ENCODE measurements around the gene EOLA1. TPM values are rescaled to one million over a fixed set of nuclear protein-coding genes. Genes with fewer than 3 reads are reported as not detected.
"Not testable (repeated sequence)": the region's sequence is repeated elsewhere in the genome, so short reads cannot be mapped to it uniquely, and the experiment has no call there.

The EOLA1 gene
- total and polyA plus RNA-seq, 3 donors from 2014 or later, result 10.6 to 13.4 (median 12.0) TPM

DNA sequence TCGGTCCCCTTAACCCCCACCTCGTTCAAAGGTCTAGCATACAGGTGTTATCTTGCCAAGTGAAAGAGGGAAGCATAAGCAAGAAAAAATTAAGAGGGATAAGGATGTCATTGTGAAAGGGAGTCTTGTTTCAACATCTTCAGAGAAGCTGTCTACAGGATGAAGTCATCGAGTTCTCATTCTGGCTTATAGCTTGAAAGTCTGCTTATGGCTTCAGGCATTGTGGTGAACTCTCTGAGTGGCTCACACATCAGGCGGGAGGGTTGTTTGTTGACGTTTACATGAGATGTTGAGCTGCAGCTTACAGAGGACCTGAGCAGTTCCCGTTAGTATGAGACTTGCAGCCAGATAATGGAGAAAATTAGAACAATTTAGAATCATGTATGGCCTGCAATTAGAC, 29.9 kb downstream of the EOLA1 start:
- 71 to 81% methylated on average over 6 of the region's 6 CpGs for WGBS, 2 donors
- Histone ChIP-seq H3K27ac (no peak overlapping the region), H3K27me3 (no peaks in the 10 kb centered on the region), H3K4me3 (no peak overlapping the region), H3K36me3 (ENCODE audit: low read depth, missing control alignments) (no peaks in the 10 kb centered on the region), H3K9me3 (no peaks in the 10 kb centered on the region), H3K4me1 (no peaks in the 10 kb centered on the region)
- no peak for DNase-seq
- TF ChIP-seq, protein P1, sequence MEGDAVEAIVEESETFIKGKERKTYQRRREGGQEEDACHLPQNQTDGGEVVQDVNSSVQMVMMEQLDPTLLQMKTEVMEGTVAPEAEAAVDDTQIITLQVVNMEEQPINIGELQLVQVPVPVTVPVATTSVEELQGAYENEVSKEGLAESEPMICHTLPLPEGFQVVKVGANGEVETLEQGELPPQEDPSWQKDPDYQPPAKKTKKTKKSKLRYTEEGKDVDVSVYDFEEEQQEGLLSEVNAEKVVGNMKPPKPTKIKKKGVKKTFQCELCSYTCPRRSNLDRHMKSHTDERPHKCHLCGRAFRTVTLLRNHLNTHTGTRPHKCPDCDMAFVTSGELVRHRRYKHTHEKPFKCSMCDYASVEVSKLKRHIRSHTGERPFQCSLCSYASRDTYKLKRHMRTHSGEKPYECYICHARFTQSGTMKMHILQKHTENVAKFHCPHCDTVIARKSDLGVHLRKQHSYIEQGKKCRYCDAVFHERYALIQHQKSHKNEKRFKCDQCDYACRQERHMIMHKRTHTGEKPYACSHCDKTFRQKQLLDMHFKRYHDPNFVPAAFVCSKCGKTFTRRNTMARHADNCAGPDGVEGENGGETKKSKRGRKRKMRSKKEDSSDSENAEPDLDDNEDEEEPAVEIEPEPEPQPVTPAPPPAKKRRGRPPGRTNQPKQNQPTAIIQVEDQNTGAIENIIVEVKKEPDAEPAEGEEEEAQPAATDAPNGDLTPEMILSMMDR (IDR thresholded peaks at IDR 0.05), result no peak
- TF ChIP-seq POLR2A (IDR thresholded peaks at IDR 0.05), result no peak
- intact Hi-C loops (cut with DNase I; ENCODE audit: low total_unique reads), result no loop called here

DNA sequence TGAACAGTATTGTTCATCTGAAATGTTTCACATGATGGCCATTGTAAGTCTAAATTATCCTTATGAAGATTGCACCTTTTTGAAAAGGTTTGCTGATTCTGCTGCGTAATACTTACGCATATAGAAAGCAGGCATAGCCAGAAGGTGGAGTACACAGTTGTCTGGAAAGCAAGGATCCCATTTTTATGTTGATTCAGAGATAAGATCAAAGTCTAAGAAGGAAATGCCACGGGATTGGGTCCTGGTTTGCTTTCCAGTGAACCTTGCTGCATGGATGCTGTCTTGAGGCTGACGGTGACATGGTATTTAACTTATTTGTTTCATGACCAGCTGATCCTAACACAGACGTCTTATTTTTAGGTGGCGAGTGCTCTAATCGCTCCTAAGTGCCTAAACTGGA, 31.0 kb downstream of the EOLA1 start:
- TF ChIP-seq, protein P1 (IDR thresholded peaks at IDR 0.05), result no peak
- TF ChIP-seq POLR2A (IDR thresholded peaks at IDR 0.05), result no peak
- 87 to 91% methylated on average over 7 of the region's 7 CpGs for WGBS, 2 donors
- Histone ChIP-seq H3K27ac (no peak overlapping the region), H3K9me3 (no peaks in the 10 kb centered on the region), H3K4me1 (no peaks in the 10 kb centered on the region), H3K27me3 (no peaks in the 10 kb centered on the region), H3K36me3 (ENCODE audit: low read depth, missing control alignments) (no peaks in the 10 kb centered on the region), H3K4me3 (no peak overlapping the region)
- intact Hi-C loops (cut with DNase I; ENCODE audit: low total_unique reads), result no loop called here
- no peak for DNase-seq

DNA sequence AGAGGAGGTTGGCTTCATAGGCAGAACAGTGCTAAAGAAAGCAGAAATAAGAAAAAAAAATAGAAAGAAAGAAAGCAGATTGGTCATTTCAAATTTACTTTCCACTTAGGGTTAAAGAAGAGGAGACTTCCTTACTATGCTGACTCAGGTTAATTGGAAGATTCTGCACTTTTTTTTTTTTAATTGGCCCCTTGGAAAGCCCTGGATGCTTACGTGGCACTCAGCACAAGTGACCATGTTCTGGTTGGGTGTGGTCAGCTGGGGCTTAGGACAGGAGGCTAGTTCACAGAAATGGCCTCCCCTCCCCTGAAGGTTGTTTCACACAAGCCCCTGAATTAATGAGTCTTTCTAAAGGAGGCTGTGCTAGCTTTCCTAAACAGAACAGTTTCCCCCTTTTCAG, 31.9 kb downstream of the EOLA1 start:
- no peaks in the 10 kb centered on the region for H3K36me3 ChIP-seq (ENCODE audit: low read depth, missing control alignments)
- no peak for DNase-seq
- H3K9me3 ChIP-seq, result no peaks in the 10 kb centered on the region
- H3K27ac ChIP-seq, result no peak overlapping the region
- H3K27me3 ChIP-seq, result no peaks in the 10 kb centered on the region
- WGBS, 2 donors, result 33 to 56% methylated on average over 1 of the region's 1 CpG
- no peaks in the 10 kb centered on the region for H3K4me1 ChIP-seq
- TF ChIP-seq, protein P1 (IDR thresholded peaks at IDR 0.05), result no peak
- no peak for TF ChIP-seq POLR2A (IDR thresholded peaks at IDR 0.05)
- no peak overlapping the region for H3K4me3 ChIP-seq
- intact Hi-C loops (cut with DNase I; ENCODE audit: low total_unique reads), result no loop called here

DNA sequence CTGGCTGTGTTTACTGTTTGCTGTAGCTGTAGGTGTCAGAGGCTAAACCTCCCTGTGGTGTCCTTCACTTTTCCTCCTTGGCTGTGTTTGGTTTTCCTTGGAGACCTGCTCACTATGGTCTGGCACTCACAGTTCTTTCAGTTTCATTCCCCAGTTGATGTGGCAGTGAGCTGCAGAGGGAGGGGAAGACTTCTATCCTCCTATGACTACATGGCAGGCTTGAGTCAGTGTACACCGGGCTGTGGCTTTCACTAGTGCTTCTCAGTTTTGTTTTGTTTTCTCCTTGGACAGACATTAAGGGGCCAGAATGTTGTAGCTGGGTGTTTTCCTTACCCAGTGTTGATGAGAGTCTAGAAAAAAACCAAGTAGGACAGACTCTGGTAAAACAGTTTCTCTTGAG, 32.6 kb downstream of the EOLA1 start:
- H3K36me3 ChIP-seq (ENCODE audit: low read depth, missing control alignments); H3K27me3 ChIP-seq; H3K4me1 ChIP-seq; DNase-seq; H3K4me3 ChIP-seq; H3K9me3 ChIP-seq; intact Hi-C loops (cut with DNase I; ENCODE audit: low total_unique reads); H3K27ac ChIP-seq: not testable (repeated sequence)
- no CpG with 5 or more reads among the region's 1 CpG for WGBS, 2 donors

DNA sequence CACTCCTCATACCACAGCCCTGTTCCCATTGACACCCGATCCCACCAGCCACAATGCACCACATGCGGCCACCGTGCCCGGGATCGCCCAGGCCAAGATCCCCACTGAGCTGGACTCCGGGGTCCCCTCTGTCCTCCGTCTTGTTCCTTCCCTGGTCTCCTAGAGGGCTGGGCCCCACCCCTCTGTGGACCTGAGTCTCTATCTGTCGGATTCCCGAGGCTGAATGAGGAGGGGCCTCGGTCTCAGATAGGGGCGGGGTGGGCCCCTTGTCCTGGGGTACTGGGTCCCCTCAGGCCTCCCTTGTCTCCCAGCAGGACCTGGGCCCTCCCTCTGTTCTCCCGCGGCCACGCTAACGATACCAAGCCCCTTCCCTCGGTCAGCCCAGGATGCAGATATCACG, 44.8 kb downstream of the EOLA1 start:
- intact Hi-C loops (cut with DNase I; ENCODE audit: low total_unique reads), result not testable (repeated sequence)

DNA sequence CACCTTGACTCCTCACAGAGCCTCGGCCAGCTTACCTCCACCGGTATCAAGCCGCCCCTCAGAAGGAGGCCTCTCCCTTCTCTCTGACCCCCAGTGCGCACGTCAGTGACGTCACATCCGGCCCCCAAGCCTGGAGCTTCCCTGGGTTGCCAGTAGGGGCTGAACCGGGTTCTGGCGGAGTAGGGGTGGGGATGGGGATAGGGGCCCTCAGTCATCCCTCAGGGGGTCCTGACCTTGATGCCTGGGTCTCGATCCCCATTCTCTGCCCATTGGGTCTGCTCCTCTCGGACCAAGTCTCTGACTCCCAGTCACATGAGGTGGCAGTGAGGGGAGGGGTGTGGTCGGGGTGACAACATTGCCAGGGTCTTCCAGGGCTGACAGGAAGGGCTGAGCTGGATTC, 46.5 kb downstream of the EOLA1 start, which contains the start of gene MAGEA9B:
Gene MAGEA9B (minus strand): TSS at position 101 of the 400 bp plus-strand sequence. CDS start 4,280 bp downstream, outside the sequence.
- no CpG with 5 or more reads among the region's 12 CpGs for WGBS, 2 donors
- intact Hi-C loops (cut with DNase I; ENCODE audit: low total_unique reads); DNase-seq: not testable (repeated sequence)

More for the DNA sequence above, 44.8 kb downstream of the EOLA1 start:
- not testable (repeated sequence) for H3K27ac ChIP-seq; H3K27me3 ChIP-seq; H3K4me1 ChIP-seq; H3K4me3 ChIP-seq; H3K36me3 ChIP-seq (ENCODE audit: low read depth, missing control alignments); H3K9me3 ChIP-seq; DNase-seq
- no CpG with 5 or more reads among the region's 17 CpGs for WGBS, 2 donors

DNA sequence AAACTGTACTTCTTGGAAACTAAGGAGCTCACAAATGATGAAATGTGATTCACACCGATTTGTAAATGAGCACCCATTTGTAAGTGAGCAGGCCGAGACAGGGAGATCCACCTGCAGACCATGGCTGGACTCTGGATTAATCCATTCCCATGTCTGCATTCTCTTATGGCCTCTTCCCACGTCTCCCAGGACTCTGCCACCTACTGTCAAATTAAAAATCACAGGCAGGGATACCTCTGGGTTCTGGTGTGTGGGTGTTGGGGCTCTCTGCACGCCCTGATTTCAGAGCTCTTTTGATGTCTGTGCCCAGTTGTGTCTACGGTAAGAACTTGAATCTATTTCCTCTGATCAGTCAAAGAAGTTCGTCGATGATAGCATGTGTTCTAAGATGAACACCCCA, 50.2 kb downstream of the EOLA1 start:
- H3K4me1 ChIP-seq; H3K27ac ChIP-seq; H3K4me3 ChIP-seq; H3K27me3 ChIP-seq; H3K36me3 ChIP-seq (ENCODE audit: low read depth, missing control alignments); intact Hi-C loops (cut with DNase I; ENCODE audit: low total_unique reads); H3K9me3 ChIP-seq; DNase-seq: not testable (repeated sequence)
- WGBS, 2 donors, result no CpG with 5 or more reads among the region's 7 CpGs

More for the DNA sequence above, 46.5 kb downstream of the EOLA1 start, which contains the start of gene MAGEA9B:
- not testable (repeated sequence) for H3K27me3 ChIP-seq; H3K36me3 ChIP-seq (ENCODE audit: low read depth, missing control alignments); H3K4me3 ChIP-seq; H3K4me1 ChIP-seq; H3K27ac ChIP-seq; H3K9me3 ChIP-seq

DNA sequence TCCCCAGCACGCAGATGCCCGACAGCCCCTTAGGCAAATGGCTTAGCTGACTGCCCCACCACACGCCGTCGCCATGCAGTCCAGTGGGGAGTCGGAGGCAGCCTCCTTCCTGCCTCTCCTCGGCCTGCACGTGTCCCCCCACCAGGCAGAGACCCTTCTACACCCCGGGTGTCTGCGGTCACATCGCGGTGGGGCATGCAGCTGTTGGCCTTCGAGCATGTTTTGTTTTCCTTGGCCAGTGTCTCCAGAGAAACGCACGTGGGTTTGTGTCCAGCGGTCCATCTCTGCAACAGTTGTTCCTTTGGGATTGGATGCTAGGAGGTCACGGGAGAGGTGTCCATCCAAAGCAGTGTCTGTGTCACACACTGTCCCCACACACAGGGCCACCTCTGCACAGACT, 54.4 kb downstream of the EOLA1 start, which contains the start of gene HSFX2:
Gene HSFX2 (minus strand): TSS at position 101 of the 400 bp plus-strand sequence. CDS start 614 bp downstream, outside the sequence.
- H3K27ac ChIP-seq; intact Hi-C loops (cut with DNase I; ENCODE audit: low total_unique reads); H3K4me1 ChIP-seq; DNase-seq; H3K9me3 ChIP-seq; H3K36me3 ChIP-seq (ENCODE audit: low read depth, missing control alignments); H3K4me3 ChIP-seq; H3K27me3 ChIP-seq: not testable (repeated sequence)
- no CpG with 5 or more reads among the region's 17 CpGs for WGBS, 2 donors

DNA sequence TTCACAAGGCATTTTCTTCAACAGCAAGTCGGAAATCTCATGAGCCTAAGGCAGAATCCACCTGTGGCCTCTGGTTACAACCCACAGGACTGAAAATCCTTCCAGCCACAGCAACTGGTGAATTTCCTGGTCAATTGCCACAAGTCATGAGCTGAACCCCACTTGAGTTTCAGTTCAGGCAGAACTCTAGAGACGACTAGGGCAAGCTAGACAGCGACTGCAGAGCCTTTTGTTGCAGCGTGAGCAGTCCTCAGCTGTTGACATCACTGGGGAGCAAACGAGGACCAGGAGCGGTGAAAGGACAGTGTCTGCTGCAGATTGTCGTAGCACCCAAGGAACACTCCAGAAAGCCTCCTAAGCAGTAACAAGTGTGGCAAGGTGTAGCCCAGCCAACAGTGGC, 55.1 kb downstream of the EOLA1 start:
- H3K27me3 ChIP-seq; H3K4me1 ChIP-seq; DNase-seq; intact Hi-C loops (cut with DNase I; ENCODE audit: low total_unique reads); H3K9me3 ChIP-seq; H3K36me3 ChIP-seq (ENCODE audit: low read depth, missing control alignments); H3K4me3 ChIP-seq; H3K27ac ChIP-seq: not testable (repeated sequence)
- WGBS, 2 donors, result no CpG with 5 or more reads among the region's 7 CpGs
